ENCODE data around the gene FIBCD1.

Gene FIBCD1

DNA sequence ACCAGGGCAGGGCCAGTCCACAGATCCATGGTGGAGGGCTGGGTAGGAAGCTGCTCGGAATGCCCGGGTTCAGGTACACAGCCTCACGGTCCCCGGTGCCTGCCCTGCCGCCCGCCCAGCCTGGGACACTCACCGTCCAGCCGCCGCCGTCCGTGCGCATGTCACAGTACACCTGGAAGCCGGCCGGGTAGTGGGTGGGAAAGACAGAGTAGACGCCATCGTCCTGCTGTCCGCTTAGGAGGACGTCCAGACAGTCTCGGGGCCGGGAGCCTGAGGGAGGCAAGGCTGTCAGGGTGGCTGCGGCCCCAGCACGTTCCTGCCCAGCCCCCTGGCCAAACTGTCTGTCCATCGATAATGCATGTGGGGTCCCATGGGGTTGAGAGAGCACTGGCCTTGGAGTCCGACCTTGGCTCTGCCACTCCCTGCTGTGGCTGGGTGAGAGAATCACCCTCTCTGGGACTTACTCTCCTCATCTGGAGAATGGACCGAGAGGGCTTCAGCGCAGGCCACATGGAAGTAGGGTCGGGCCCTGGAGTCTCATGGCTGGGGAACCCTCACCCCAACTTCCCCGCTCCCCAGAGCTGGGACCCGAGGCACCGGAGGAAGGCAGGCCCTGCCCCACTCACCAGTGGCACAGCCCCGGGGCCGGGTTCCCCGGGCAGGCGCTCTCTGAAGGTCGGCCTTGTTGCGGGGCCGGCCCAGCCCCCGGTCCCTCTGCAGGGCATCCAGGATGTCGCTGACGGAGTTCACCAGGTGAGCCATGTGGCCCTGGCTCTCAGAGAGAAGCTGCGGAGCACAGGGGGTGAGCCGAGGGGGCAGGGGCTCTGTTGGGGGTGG lies 15.2 kb downstream of the FIBCD1 start:
- DNase-seq (ENCODE audit: low read depth in 2 of 2, low spot score in 1 of 2) = no peak

GRCh38 chr9:130922893-130923610 lies 16.0 kb downstream of the FIBCD1 start:
- no peak for DNase-seq (ENCODE audit: low read depth in 2 of 2, low spot score in 1 of 2)

DNA sequence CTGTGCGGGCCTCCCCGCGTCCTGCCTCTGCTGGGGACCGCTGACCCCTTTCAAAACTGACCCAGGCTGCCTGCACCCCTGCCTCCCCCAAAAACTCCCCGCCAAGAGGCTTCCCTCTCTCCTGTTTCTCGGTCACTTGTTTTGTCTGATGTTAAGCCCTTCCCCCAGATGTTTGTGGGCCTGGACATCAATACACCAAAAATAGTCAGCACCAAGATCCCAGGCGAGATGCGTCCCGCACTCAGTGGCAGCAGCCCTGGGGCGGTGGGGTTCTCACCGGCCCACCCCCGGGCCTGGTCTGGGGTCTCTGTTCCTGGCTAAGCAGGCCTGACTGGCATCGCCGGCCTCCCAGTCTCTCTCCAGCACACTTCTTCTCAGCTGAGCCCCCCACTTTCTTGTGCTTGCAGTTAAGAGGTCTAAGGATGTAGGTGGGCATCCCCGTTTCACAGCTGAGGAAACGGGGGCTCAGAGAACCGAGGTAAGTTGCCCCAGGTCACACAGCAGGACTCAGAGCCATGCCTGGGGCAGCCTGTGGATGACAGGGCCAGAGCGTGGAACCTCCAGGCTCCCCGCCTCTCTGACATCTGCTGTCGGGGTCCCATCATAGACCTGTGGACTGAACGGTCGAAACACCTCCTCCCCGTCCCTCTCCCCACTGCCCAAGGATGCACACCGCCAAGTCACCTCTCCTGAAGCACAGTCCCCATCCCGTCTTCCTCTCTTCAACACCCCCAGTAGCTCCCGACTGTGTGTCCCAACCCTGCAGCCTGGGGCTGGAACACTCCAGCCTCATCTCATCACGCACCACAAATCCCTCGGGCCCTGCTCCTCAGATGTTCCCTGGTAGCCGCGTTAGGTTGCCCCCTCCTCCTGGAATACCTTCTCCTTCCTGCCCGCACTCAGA lies 16.8 kb downstream of the FIBCD1 start:
- DNase-seq (ENCODE audit: low read depth in 2 of 2, low spot score in 1 of 2) = no peak

GRCh38 chr9:130921300-130921988 lies 17.6 kb downstream of the FIBCD1 start:
- DNase-seq (ENCODE audit: low read depth in 2 of 2, low spot score in 1 of 2) = no peak

DNA sequence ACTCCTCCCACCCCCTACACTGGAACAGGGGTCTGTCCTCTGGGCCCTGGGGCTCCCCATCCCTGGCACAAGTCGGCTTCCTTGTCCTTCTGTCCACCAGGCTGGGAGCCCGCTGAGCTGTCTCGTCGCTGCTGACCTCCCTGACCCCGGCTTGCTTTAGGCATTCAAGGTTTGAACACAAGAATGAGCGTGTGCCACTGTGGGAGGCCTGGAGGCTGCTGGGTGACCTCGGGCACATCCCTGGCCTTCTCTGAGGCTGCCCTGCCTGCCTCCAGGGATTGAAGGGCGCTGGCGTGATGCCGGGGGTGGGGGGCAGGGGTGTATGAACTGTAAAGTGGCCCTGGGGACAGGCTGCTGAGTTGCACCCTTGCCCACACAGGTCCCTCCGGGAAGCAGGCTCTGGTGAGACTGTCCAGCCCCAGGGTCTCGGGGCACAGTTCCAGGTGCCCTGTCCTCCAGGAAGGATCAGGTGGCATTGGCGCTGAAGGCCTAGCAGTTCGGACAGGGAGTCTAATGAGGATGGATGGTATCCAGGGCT lies 18.2 kb downstream of the FIBCD1 start:
- no peak for DNase-seq (ENCODE audit: low read depth in 2 of 2, low spot score in 1 of 2)

DNA sequence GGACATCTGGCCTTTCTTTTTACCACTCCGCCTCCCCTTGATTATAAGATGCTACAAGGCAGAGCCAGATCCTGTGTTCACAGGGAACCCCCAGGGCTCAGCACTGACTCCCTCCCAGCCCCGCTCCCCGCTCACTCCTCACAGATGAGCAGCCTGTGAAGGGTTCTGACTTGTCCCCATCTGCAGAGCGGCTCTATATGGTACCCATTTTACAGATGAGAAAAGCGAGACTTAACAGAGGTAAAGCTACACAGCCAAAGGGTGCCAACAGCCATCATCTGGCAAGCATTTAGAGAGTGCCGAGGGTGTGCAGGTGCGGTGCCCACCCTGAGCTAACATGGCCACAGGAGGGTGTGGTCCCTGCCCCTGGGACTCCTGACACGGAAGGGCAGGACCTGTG lies 18.8 kb downstream of the FIBCD1 start:
- DNase-seq (ENCODE audit: low read depth in 2 of 2, low spot score in 1 of 2) = no peak

GRCh38 chr9:130919559-130920145 lies 19.4 kb downstream of the FIBCD1 start:
- no peak for DNase-seq (ENCODE audit: low read depth in 2 of 2, low spot score in 1 of 2)

DNA sequence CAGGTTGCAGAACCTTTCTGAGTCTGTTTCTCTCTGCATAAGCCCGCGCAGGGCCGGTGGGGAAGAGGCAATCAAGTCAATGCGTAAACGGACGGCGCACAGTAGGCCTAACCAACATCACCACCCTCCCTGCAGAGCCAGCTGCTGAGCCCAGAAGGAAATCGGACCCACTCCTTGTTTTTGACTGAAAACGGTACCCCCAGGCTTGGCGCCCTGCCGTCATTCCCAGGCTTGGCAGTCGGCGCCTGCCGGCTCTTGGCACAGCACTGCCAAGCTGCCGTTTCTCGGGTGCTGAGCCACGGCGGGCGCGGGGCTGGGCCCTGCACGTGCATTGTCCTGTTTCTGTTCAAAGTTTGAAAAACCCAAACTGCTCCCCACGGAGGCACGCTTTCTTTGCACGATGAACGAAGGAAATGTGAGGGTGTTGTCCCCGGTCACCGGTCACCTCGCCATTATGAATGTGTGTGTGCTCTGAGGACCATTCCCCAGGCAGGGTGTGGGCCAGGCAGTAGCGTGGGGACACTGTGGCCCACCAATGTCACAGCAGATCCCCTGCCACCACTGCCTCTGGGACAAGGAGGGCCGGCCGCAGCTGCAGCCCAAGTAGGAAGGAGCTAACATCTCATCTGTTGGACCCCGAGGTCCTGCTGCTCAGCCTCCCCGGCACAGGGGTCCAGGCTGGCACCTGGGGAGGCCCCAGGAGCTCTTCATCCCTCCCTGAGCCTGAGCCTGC lies 20.1 kb downstream of the FIBCD1 start:
- DNase-seq (ENCODE audit: low read depth in 2 of 2, low spot score in 1 of 2) = no peak

DNA sequence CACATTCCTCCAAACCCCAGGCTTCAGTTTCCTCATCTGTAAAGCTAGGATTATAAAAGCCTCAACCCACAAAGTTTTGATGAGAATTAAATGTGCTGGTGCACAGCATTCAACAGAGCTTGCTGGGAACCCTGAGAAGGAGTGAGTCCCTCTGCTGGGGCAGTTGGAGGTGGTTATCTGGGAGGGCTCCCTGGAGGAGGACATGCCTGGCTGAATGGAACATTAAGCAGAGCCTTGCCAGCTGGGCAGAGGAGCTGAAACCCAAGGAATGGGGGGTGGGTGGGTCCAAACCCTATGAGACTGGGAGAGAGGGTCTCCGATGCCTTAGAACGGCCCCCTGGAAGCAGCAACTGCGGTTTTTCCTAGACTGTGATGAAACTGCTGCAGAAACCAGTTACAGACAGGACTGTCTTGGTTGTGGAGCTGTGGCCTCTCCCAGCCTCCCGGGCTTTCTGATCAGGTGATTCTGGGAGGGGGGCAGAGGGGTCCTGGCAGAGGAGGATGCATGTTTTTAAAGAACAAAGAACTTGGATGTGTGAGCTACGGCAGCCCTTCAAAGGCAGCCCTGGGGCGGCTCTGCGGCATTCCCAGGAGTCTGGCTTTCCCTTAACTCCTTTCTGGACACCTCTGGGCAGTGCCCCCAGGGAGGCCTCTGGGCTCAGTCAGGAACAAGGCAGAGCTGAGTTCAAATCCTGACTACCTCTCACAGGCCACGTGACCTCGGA lies 20.8 kb downstream of the FIBCD1 start:
- DNase-seq (ENCODE audit: low read depth in 2 of 2, low spot score in 1 of 2) = no peak

GRCh38 chr9:130917168-130917960 lies 21.7 kb downstream of the FIBCD1 start:
- DNase-seq (ENCODE audit: low read depth in 2 of 2, low spot score in 1 of 2) = no peak

- no peak for DNase-seq (ENCODE audit: low read depth in 2 of 2, low spot score in 1 of 2)
Observed at GRCh38 chr9:130915096-130915447, 24.0 kb downstream of the FIBCD1 start.

GRCh38 chr9:130914417-130915095 lies 24.5 kb downstream of the FIBCD1 start:
- DNase-seq (ENCODE audit: low read depth in 2 of 2, low spot score in 1 of 2) = no peak

GRCh38 chr9:130913599-130914416 lies 25.2 kb downstream of the FIBCD1 start:
- DNase-seq (ENCODE audit: low read depth in 2 of 2, low spot score in 1 of 2) = no peak

DNA sequence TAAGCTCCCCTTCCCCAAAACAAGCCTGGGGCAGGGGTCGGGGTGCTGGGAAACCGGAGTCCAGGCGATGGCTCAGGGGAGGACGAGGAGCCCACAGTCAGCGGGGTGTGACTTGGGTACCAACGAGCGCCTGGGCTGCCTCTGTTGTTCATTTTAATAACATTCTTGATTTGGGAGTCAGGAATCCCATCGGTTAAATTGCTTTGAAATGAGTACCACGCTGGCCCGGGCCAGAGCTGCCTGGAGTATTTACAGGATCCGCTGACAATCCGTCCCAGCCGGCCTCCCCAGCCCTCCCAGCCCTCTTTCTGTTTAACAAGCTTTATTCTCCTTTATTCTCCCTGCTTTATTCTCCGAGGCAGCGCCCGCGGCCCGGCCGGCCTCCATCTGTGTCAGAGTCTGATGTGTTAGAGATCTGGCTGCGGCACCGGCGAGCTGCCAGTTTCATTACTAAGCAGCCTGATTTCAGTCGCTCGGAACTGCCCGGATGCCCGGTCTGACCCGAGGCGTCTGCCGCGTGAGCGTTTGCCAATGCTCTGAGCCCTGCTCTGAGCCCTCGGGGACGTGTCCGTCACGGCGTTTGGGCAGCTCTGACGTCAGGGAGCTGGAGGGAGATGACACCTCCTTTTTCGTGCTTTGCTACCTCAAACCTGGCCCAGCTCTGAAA lies 26.0 kb downstream of the FIBCD1 start:
- DNase-seq (ENCODE audit: low read depth in 2 of 2, low spot score in 1 of 2) = no peak

DNA sequence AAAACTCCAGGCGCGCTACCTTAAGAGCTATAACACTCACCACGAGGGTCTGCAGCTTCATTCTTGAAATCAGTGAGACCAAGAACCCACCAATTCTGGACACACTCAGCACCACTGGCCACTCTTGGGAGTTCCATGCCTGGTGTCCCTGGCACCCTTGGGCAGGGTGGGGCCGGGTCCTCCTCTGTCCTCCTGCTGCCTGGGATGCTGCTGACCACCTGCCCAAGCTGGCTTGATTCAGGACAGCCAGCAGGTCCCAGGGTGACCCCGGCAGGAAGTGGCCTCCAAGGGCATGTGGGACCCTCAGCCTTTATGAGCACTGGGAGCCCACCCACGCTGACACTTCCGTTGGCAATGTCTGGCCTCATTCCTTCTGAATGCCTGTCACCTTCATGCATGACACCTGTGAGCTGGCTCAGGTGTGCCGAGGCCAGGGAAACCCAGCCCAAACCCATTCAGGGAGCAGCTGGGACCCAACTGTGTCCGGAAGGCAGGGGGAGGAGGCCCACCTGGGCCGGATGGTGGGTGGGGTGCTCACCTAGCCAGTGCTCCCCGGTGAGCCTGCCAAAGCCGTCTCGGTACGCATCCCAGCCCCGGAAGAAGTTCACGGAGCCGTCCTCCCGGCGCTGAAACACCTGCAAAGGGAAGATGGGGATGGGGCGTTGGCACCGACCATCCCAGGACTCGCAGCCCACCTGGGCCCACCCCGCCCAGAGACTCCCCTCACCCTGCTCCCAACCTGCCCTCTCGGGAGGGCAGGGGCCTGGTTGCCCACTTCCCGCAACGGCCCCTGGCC lies 27.6 kb downstream of the FIBCD1 start:
- no peak for DNase-seq (ENCODE audit: low read depth in 2 of 2, low spot score in 1 of 2)
